ENCODE results near the gene KXD1. TPM values are rescaled to one million over a fixed set of nuclear protein-coding genes. Genes with fewer than 3 reads are reported as not detected.

KXD1 gene
- polyA plus RNA-seq, 1 of the 3 experiments (the other 2 are of a cell fraction) = 151 TPM

- ChIA-PET POLR2A (no interaction called here), CTCF (interaction anchor here (0.9 to 1.6 kb wide), 5 partner anchors 45 to 66 kb away, joined by 3 to 5 read pairs (median 3); no protein-coding TSS in a partner anchor)
- Histone ChIP-seq H3K79me2 (ENCODE audit: insufficient read depth) (peaks cover 100% of the 10 kb centered on the region), H3F3A (replicated peaks; ENCODE audit: insufficient read depth) (peaks cover 9% of the 10 kb centered on the region), H3K9me2 (no peaks in the 10 kb centered on the region), H3K36me3 (replicated peaks in 1 of 2; ENCODE audit: control insufficient read depth in 1 of 2, insufficient read depth in 2 of 2, low read length in 1 of 2) (no peaks in the 10 kb centered on the region), H4K20me1 (ENCODE audit: insufficient read depth) (peaks cover 99% of the 10 kb centered on the region), H3K27ac (ENCODE audit: low read depth in 2 of 2, low read length in 1 of 2) (no peak overlapping the region; a peak in 1 of 4 replicates), H3K4me3 (ENCODE audit: low read depth in 2 of 2, low read length in 1 of 2) (no peak overlapping the region), H3K9ac (no peak overlapping the region), H3K27me3 (ENCODE audit: insufficient read depth) (no peaks in the 10 kb centered on the region), H3K4me2 (no peak overlapping the region), H2AFZ (ENCODE audit: low read depth) (no peak overlapping the region), H3K9me3 (no peaks in the 10 kb centered on the region), H3K4me1 (ENCODE audit: control insufficient read depth in 1 of 2, insufficient read depth in 2 of 2, low read depth in 1 of 2, low read length in 1 of 2) (peaks cover 4 to 7% of the 10 kb centered on the region in 2 experiments; a peak in 1 of 4 replicates)
- WGBS (ENCODE audit: low lambda C conversion rate) = 78% methylated on average over 6 of the region's 17 CpGs
- no peak for TF ChIP-seq FOSL2 (IDR thresholded peaks at IDR 0.05; ENCODE audit: borderline replicate concordance, low read depth)
- DNase-seq = no peak
Measured at GRCh38 chr19:18514800-18515682, 42.6 kb upstream of the KXD1 start.

GRCh38 chr19:18515959-18516358, 41.7 kb upstream of the KXD1 start:
- Histone ChIP-seq H2AFZ (ENCODE audit: low read depth) (no peak overlapping the region), H3K36me3 (replicated peaks in 1 of 2; ENCODE audit: control insufficient read depth in 1 of 2, insufficient read depth in 2 of 2, low read length in 1 of 2) (no peaks in the 10 kb centered on the region), H3K79me2 (ENCODE audit: insufficient read depth) (peaks cover 98% of the 10 kb centered on the region), H3F3A (replicated peaks; ENCODE audit: insufficient read depth) (peaks cover 16% of the 10 kb centered on the region), H3K9me2 (no peaks in the 10 kb centered on the region), H3K9me3 (no peaks in the 10 kb centered on the region), H3K27me3 (ENCODE audit: insufficient read depth) (no peaks in the 10 kb centered on the region), H3K4me2 (no peak overlapping the region), H3K27ac (ENCODE audit: low read depth in 2 of 2, low read length in 1 of 2) (no peak overlapping the region), H3K4me3 (ENCODE audit: low read depth in 2 of 2, low read length in 1 of 2) (no peak overlapping the region), H4K20me1 (ENCODE audit: insufficient read depth) (peaks cover 90% of the 10 kb centered on the region), H3K9ac (no peak overlapping the region), H3K4me1 (ENCODE audit: control insufficient read depth in 1 of 2, insufficient read depth in 2 of 2, low read depth in 1 of 2, low read length in 1 of 2) (peaks cover 4 to 14% of the 10 kb centered on the region in 2 experiments; a peak in 1 of 4 replicates)
- no peak for DNase-seq
- POLR2A ChIA-PET = no interaction called here
- 94% methylated on average over 5 of the region's 5 CpGs for WGBS (ENCODE audit: low lambda C conversion rate)
- no peak for TF ChIP-seq GATA2 (CRISPR knock-in tag; IDR thresholded peaks at IDR 0.05)
- TF ChIP-seq USF2 (IDR thresholded peaks at IDR 0.05; ENCODE audit: borderline replicate concordance, low read depth, low read length) = no peak
- TF ChIP-seq YY1 (IDR thresholded peaks at IDR 0.05; ENCODE audit: low read depth) = no peak
- TF ChIP-seq PBX3 (IDR thresholded peaks at IDR 0.05) = no peak
- no peak for TF ChIP-seq EP300 (IDR thresholded peaks at IDR 0.05; ENCODE audit: borderline replicate concordance in 1 of 2, low read depth in 1 of 2, low read length in 1 of 2)
- TF ChIP-seq GABPA (IDR thresholded peaks at IDR 0.05; ENCODE audit: low read depth) = no peak
- no peak for TF ChIP-seq RFX5 (IDR thresholded peaks at IDR 0.05; ENCODE audit: low read length)
- no peak for TF ChIP-seq RCOR1 (IDR thresholded peaks at IDR 0.05; ENCODE audit: low read length)
- TF ChIP-seq TCF12 (IDR thresholded peaks at IDR 0.05) = no peak
- TF ChIP-seq MEF2A (IDR thresholded peaks at IDR 0.05; ENCODE audit: borderline replicate concordance, low read depth) = no peak
- no peak for TF ChIP-seq IRF3 (IDR thresholded peaks at IDR 0.05; ENCODE audit: low read depth, low read length)
- no peak for TF ChIP-seq CTCF (IDR thresholded peaks at IDR 0.05)
- no peak for TF ChIP-seq ELF1 (IDR thresholded peaks at IDR 0.05)
- no peak for TF ChIP-seq POLR2AphosphoS5 (IDR thresholded peaks at IDR 0.05; ENCODE audit: low read depth, low read length)
- TF ChIP-seq REST (IDR thresholded peaks at IDR 0.05; ENCODE audit: low read depth, low read length) = no peak
- no peak for TF ChIP-seq FOSL2 (IDR thresholded peaks at IDR 0.05; ENCODE audit: borderline replicate concordance, low read depth)
- TF ChIP-seq RXRA (IDR thresholded peaks at IDR 0.05; ENCODE audit: borderline replicate concordance, low read depth) = no peak
- TF ChIP-seq TAF1 (IDR thresholded peaks at IDR 0.05; ENCODE audit: borderline replicate concordance, low read depth, low read length) = no peak
- CTCF ChIA-PET = interaction anchor here (0.8 to 1.6 kb wide), 4 partner anchors 39 to 75 kb away, joined by 3 to 4 read pairs (median 4); no protein-coding TSS in a partner anchor

Measured in SK-N-SH (cell line).